Measurements from ENCODE around the gene AKR1C8.

AKR1C8 gene

GRCh38 chr10:5107860-5108526 is 77.0 kb downstream of the AKR1C8 start:
- DNase-seq, result no peak

- no peak for DNase-seq
Observed at GRCh38 chr10:5106553-5106952, 78.4 kb downstream of the AKR1C8 start.

GRCh38 chr10:5105626-5106025 is 79.3 kb downstream of the AKR1C8 start:
- DNase-seq, result no peak
